Measurements from ENCODE around the gene LRRC36.

DNA sequence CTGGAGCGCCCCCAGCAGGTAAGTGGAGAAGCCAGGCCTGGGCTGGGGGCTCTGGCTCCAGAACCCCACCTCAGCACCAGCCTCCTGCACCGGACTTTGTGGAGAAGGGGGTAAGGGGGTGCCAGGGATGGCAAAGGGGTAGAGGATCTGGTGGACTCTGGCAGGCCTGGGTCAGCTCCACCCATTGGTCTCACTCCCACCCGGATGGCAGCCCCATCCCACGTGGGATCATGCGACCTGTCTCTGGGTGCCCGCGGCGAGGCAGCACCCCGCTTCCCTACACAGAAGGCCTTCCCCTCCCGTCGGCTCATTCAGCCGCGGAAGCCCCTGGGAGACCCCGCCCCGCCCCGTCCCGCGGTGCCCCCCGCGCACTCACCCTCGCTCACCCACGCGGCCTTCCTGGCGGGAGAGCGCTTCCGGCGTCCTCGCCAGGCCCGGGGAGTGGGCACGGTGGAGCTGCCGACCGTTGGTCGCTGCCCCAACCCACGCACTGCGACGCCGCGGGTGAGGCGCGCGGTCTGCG is 47.8 kb upstream of the LRRC36 start:
- peak; percentile 13 for TF ChIP-seq POLR2A (IDR thresholded peaks at IDR 0.05; ENCODE audit: low read length)
- no peak for TF ChIP-seq GATA1 (IDR thresholded peaks at IDR 0.05; ENCODE audit: low read depth, low read length)
